Calu3 (cell line): Measurements from ENCODE around the gene ZNF792. TPM values are rescaled to one million over a fixed set of nuclear protein-coding genes. Genes with fewer than 3 reads are reported as not detected.

Source experiments
- BruUV-seq: library from RNA; stranded (reverse); fragments of 400-500 nt; replicated peaks from 2 replicates; lab custom pipeline; 2021; lab: Mats Ljungman, UMichigan
- CTCF ChIA-PET: fragments of 300-600 bp; sonication (Branson Sonifier 250); formaldehyde crosslinking; loops from one replicate; lab custom pipeline; 2022; ENCODE audit warnings: antibody characterized with exemption; lab: Charles Lee
- DNase-seq: peaks from one replicate; pipeline ENCODE4 v3.0.0; 2022
- H3K27ac Mint-ChIP-seq: one replicate; pipeline ENCODE4 v1.8.0; 2022; ENCODE audit warnings: mixed read lengths; ENCODE audit not compliant: unreplicated experiment
- H3K27me3 Mint-ChIP-seq: one replicate; pipeline ENCODE4 v1.8.0; 2022; ENCODE audit warnings: mixed read lengths; ENCODE audit not compliant: unreplicated experiment
- H3K36me3 Mint-ChIP-seq: one replicate; pipeline ENCODE4 v1.8.0; 2022; ENCODE audit warnings: mild to moderate bottlenecking, moderate library complexity, mixed read lengths; ENCODE audit not compliant: insufficient read depth, unreplicated experiment
- H3K4me1 Mint-ChIP-seq: one replicate; pipeline ENCODE4 v1.8.0; 2022; ENCODE audit warnings: mild to moderate bottlenecking, low read depth, mixed read lengths; ENCODE audit not compliant: unreplicated experiment
- H3K4me3 Mint-ChIP-seq: one replicate; pipeline ENCODE4 v1.8.0; 2022; ENCODE audit warnings: mild to moderate bottlenecking, low read depth, moderate library complexity, mixed read lengths; ENCODE audit not compliant: unreplicated experiment
- H3K9me3 Mint-ChIP-seq: one replicate; pipeline ENCODE4 v1.8.0; 2022; ENCODE audit warnings: low read depth, mixed read lengths; ENCODE audit not compliant: unreplicated experiment
- CTCF ChIP-seq: fragments of 200-600 bp; IDR thresholded peaks from one replicate; pipeline ENCODE4 v1.8.0; 2022; ENCODE audit warnings: antibody characterized with exemption; ENCODE audit not compliant: unreplicated experiment
- intact Hi-C: fragments of 100-400 bp; cut with micrococcal nuclease; formaldehyde crosslinking; loops from one replicate; pipeline ENCODE4 v1.10.0; 2022; ENCODE audit not compliant: unreplicated experiment
- total RNA-seq: library from RNA; stranded (reverse); gene quantifications from 2 replicates; pipeline ENCODE4 v1.2.3, GENCODE V29; 2022

Gene ZNF792
- total RNA-seq, 1 experiment from 2014 or later: 9.3 TPM

GRCh38 chr19:34991542-34992333 is 27.7 kb upstream of the ZNF792 start:
- CTCF ChIA-PET: no interaction called here
- DNase-seq: no peak

GRCh38 chr19:34990578-34991192 is 26.7 kb upstream of the ZNF792 start:
- no peaks in the 10 kb centered on the region for H3K36me3 Mint-ChIP-seq
- no peak for DNase-seq
- intact Hi-C loops: no loop called here
- H3K9me3 Mint-ChIP-seq: no peaks in the 10 kb centered on the region
- TF ChIP-seq CTCF: no peak
- H3K27me3 Mint-ChIP-seq: no peaks in the 10 kb centered on the region
- no peak overlapping the region for H3K4me3 Mint-ChIP-seq
- no peak overlapping the region for H3K27ac Mint-ChIP-seq
- peaks cover 27% of the 10 kb centered on the region for H3K4me1 Mint-ChIP-seq
- no TSS peak for BruUV-seq
- CTCF ChIA-PET: no interaction called here

More at GRCh38 chr19:34991542-34992333, 27.7 kb upstream of the ZNF792 start:
- H3K27ac Mint-ChIP-seq: no peak overlapping the region
- peaks cover 29% of the 10 kb centered on the region for H3K4me1 Mint-ChIP-seq
- no peaks in the 10 kb centered on the region for H3K27me3 Mint-ChIP-seq
- H3K36me3 Mint-ChIP-seq: peaks cover 9% of the 10 kb centered on the region
- intact Hi-C loops: no loop called here
- H3K9me3 Mint-ChIP-seq: no peaks in the 10 kb centered on the region
- BruUV-seq: no TSS peak
- H3K4me3 Mint-ChIP-seq: no peak overlapping the region
- no peak for TF ChIP-seq CTCF

GRCh38 chr19:34989298-34989697 is 25.3 kb upstream of the ZNF792 start:
- no TSS peak for BruUV-seq
- peaks cover 18% of the 10 kb centered on the region for H3K4me1 Mint-ChIP-seq
- H3K27me3 Mint-ChIP-seq: no peaks in the 10 kb centered on the region
- peaks cover 4% of the 10 kb centered on the region for H3K9me3 Mint-ChIP-seq
- CTCF ChIA-PET: interaction anchor here (0.6 kb wide), 1 partner anchor 11 kb away, joined by 8 read pairs; the partner anchor contains the start of gene GRAMD1A
- no peak for TF ChIP-seq CTCF
- H3K27ac Mint-ChIP-seq: no peak overlapping the region
- no peak overlapping the region for H3K4me3 Mint-ChIP-seq
- intact Hi-C loops: no loop called here
- no peak for DNase-seq
- no peaks in the 10 kb centered on the region for H3K36me3 Mint-ChIP-seq

GRCh38 chr19:34988119-34988518 is 24.1 kb upstream of the ZNF792 start:
- no peak overlapping the region for H3K4me3 Mint-ChIP-seq
- intact Hi-C loops: no loop called here
- BruUV-seq: no TSS peak

More at GRCh38 chr19:34988119-34988518, 24.1 kb upstream of the ZNF792 start:
- DNase-seq: no peak
- no peaks in the 10 kb centered on the region for H3K36me3 Mint-ChIP-seq
- peaks cover 9% of the 10 kb centered on the region for H3K4me1 Mint-ChIP-seq
- H3K27me3 Mint-ChIP-seq: peaks cover under 1% of the 10 kb centered on the region
- TF ChIP-seq CTCF: no peak
- CTCF ChIA-PET: no interaction called here
- peaks cover 6% of the 10 kb centered on the region for H3K9me3 Mint-ChIP-seq
- H3K27ac Mint-ChIP-seq: no peak overlapping the region
